K562 (cell line): Measurements from ENCODE around the gene GRB2. TPM values are rescaled to one million over a fixed set of nuclear protein-coding genes. Genes with fewer than 3 reads are reported as not detected.

Source experiments
- ATAC-seq: fragments of 200-7000 bp; cut with Tn5 transposase; 3 replicates; pipeline ENCODE4 v1.9.1; 2020; ENCODE audit warnings: moderate library complexity
- BruUV-seq: library from RNA; stranded (reverse); fragments of 400-500 nt; replicated peaks from 2 replicates; lab custom pipeline; 2021; lab: Mats Ljungman, UMichigan
- CTCF ChIA-PET: fragments of 300-600 bp; formaldehyde crosslinking; extraction: SDS; loops from one replicate; lab custom pipeline; 2021; ENCODE audit warnings: low intra/inter-chr PET ratio; lab: Yijun Ruan, JAX
- POLR2A ChIA-PET: fragments of 300-600, 350-650 bp; sonication (Branson Sonifier 250); formaldehyde crosslinking; extraction: SDS; loops from one replicate; lab custom pipeline; 2021; ENCODE audit warnings: antibody characterized with exemption, inconsistent platforms; lab: Yijun Ruan, JAX
- DNase-seq, 4 experiments: peaks; one replicate each; pipeline versions ENCODE4 v3.0.0 to v3.0.0-alpha.2; 2011 to 2018; ENCODE audit warnings: low spot score in 3 of 4, mixed read lengths in 3 of 4; ENCODE audit errors: extremely low read depth in 1 of 4
- FAIRE-seq: peaks from 2 replicates; lab custom pipeline; 2011; peaks lifted over from hg19 to GRCh38; lab: Jason Lieb, UNC
- H2AFZ ChIP-seq: 2 replicates; pipeline ENCODE4 v1.6.0; 2011; ENCODE audit warnings: low read depth, low read length, control low read depth, inconsistent platforms
- H3K27ac ChIP-seq: fragments of 200-600 bp; 3 replicates; pipeline ENCODE4 v1.8.0; 2011; ENCODE audit warnings: low read depth, mild to moderate bottlenecking, control low read depth, inconsistent platforms, low read length, moderate library complexity, mixed read lengths; ENCODE audit errors: extremely low read depth
- H3K27me3 ChIP-seq, 2 experiments: fragments of 300-600 bp in 1 of 2; 2 replicates in 1 of 2; 3 replicates in 1 of 2; pipeline versions ENCODE4 v1.6.0 to v1.8.0; 2011; ENCODE audit warnings: inconsistent platforms in 2 of 2, low read length in 2 of 2, mild to moderate bottlenecking in 1 of 2, mixed read lengths in 1 of 2, moderate library complexity in 1 of 2; ENCODE audit not compliant: control insufficient read depth in 2 of 2, insufficient read depth in 2 of 2
- H3K36me3 ChIP-seq: fragments of 300-600 bp; 3 replicates; pipeline ENCODE4 v1.8.0; 2011; ENCODE audit warnings: mild to moderate bottlenecking, low read length, inconsistent platforms; ENCODE audit not compliant: control insufficient read depth, insufficient read depth
- H3K4me1 ChIP-seq, 2 experiments: fragments of 200-600 bp in 1 of 2; replicated peaks in 1 of 2; 2 replicates in 1 of 2; 3 replicates in 1 of 2; pipeline versions ENCODE4 v1.5.1 to v1.8.0; 2011; ENCODE audit warnings: inconsistent platforms in 2 of 2, low read length in 2 of 2, mild to moderate bottlenecking in 1 of 2, mixed read lengths in 1 of 2, moderate library complexity in 1 of 2; ENCODE audit not compliant: control insufficient read depth in 2 of 2, insufficient read depth in 2 of 2
- H3K4me2 ChIP-seq: 2 replicates; pipeline ENCODE4 v1.6.1; 2011; ENCODE audit warnings: low read length, control low read depth, inconsistent platforms, mixed read lengths; ENCODE audit not compliant: insufficient read depth
- H3K4me3 ChIP-seq: fragments of 200-600 bp; sonication (generic), shearing (Covaris generic); 2 replicates; pipeline ENCODE4 v1.5.1; 2016; ENCODE audit warnings: control low read depth, inconsistent platforms
- H3K79me2 ChIP-seq: fragments of 200-600 bp; 3 replicates; pipeline ENCODE4 v1.8.0; 2011; ENCODE audit warnings: low read length, inconsistent platforms; ENCODE audit not compliant: control insufficient read depth, insufficient read depth
- H3K9ac ChIP-seq, 2 experiments: 2 replicates each; pipeline versions ENCODE4 v1.6.0 to v1.6.1; 2011; ENCODE audit warnings: low read depth in 2 of 2, low read length in 2 of 2, control low read depth in 1 of 2, inconsistent platforms in 1 of 2, mild to moderate bottlenecking in 1 of 2, mixed read lengths in 1 of 2; ENCODE audit not compliant: insufficient read depth in 1 of 2
- H3K9me1 ChIP-seq: one replicate; pipeline ENCODE4 v1.6.0; 2011; ENCODE audit warnings: inconsistent platforms, mild to moderate bottlenecking, low read length, moderate library complexity; ENCODE audit not compliant: control insufficient read depth, insufficient read depth
- H3K9me3 ChIP-seq: replicated peaks from 2 replicates; pipeline ENCODE4 v1.5.1; 2011; ENCODE audit warnings: low read depth, low read length, inconsistent platforms; ENCODE audit not compliant: control insufficient read depth, insufficient read depth
- H4K20me1 ChIP-seq: replicated peaks from 2 replicates; pipeline ENCODE4 v1.6.1; 2011; ENCODE audit warnings: low read length, inconsistent platforms, mixed read lengths; ENCODE audit not compliant: control insufficient read depth, insufficient read depth
- ARID2 ChIP-seq: fragments of 450-650 bp; IDR thresholded peaks from 2 replicates; pipeline ENCODE4 v1.6.1; 2017; ENCODE audit warnings: antibody characterized with exemption, mild to moderate bottlenecking
- MTA3 ChIP-seq: fragments of 450-650 bp; formaldehyde crosslinking; IDR thresholded peaks from 2 replicates; pipeline ENCODE4 v1.6.1; 2017; ENCODE audit warnings: mild to moderate bottlenecking, borderline replicate concordance
- SMAD4 ChIP-seq: fragments of 250-450 bp; sonication (Bioruptor Pico); conservative IDR thresholded peaks from 2 replicates; pipeline ENCODE4 v1.8.0; 2021; ENCODE audit warnings: inconsistent platforms, mild to moderate bottlenecking, moderate library complexity
- ZBED1 ChIP-seq: IDR thresholded peaks from 2 replicates; pipeline ENCODE4 v1.6.1; 2014
- WGBS: fragments of 100-300 bp; shearing (Covaris generic); methylation state at CpG from one replicate; pipeline ENCODE4 v1.1.6; 2016; ENCODE audit warnings: low coverage, mixed read lengths; ENCODE audit not compliant: insufficient coverage; ENCODE audit errors: missing lambda C conversion rate; 5-methylcytosine and 5-hydroxymethylcytosine counted together
- in situ Hi-C: fragments of 300-500 bp; cut with MboI; formaldehyde crosslinking; loops from 4 replicates; pipeline ENCODE4 v1.15.0; 2018; ENCODE audit warnings: inconsistent platforms, mixed read lengths
- intact Hi-C: fragments of 100-400 bp; cut with micrococcal nuclease; formaldehyde crosslinking; loops from 2 replicates; pipeline ENCODE4 v1.14.2; 2022
- polyA plus RNA-seq, 8 experiments: library from polyadenylated mRNA; depleted of rRNA in 4 of 8; stranded (reverse) in 5 of 8; unstranded in 3 of 8; fragments of >200 nt; fragmentation: Nextera tagmentation in 2 of 8; fragmentation: Illumina TruSeq in 1 of 8; extraction: Ambion mirVana in 2 of 8; extraction: Trizol in 1 of 8; gene quantifications; 2 replicates each; pipeline versions ENCODE4 v1.2.1 to v1.2.3, GENCODE V29; 2011 to 2014; ENCODE audit warnings: inconsistent platforms in 1 of 8, missing spikeins in 1 of 8
- total RNA-seq, 7 experiments: library from RNA; depleted of rRNA in 6 of 7; stranded (reverse); fragments of >200 nt in 6 of 7; fragmentation: Illumina TruSeq in 2 of 7; extraction: Trizol in 2 of 7; gene quantifications; 2 replicates each; pipeline versions ENCODE4 v1.2.1 to v1.2.3, GENCODE V29; 2011 to 2021; ENCODE audit warnings: low replicate concordance in 1 of 7
- TF ChIP-seq, protein P1 (sequence below): sonication (generic); formaldehyde crosslinking; IDR thresholded peaks from 2 replicates; pipeline ENCODE4 v1.4.0; 2020; ENCODE audit warnings: mild to moderate bottlenecking, missing genetic modification reagents
- TF ChIP-seq, protein P2 (sequence below): fragments of 450-650 bp; formaldehyde crosslinking; IDR thresholded peaks from 2 replicates; pipeline ENCODE4 v1.4.0; 2022; ENCODE audit warnings: missing genetic modification characterization

Gene GRB2
- total and polyA plus RNA-seq, 9 of the 15 experiments (the other 6 are each of a cell fraction or from before 2014, with no cell fraction given) = 57.2 to 136 (median 84.8) TPM

DNA sequence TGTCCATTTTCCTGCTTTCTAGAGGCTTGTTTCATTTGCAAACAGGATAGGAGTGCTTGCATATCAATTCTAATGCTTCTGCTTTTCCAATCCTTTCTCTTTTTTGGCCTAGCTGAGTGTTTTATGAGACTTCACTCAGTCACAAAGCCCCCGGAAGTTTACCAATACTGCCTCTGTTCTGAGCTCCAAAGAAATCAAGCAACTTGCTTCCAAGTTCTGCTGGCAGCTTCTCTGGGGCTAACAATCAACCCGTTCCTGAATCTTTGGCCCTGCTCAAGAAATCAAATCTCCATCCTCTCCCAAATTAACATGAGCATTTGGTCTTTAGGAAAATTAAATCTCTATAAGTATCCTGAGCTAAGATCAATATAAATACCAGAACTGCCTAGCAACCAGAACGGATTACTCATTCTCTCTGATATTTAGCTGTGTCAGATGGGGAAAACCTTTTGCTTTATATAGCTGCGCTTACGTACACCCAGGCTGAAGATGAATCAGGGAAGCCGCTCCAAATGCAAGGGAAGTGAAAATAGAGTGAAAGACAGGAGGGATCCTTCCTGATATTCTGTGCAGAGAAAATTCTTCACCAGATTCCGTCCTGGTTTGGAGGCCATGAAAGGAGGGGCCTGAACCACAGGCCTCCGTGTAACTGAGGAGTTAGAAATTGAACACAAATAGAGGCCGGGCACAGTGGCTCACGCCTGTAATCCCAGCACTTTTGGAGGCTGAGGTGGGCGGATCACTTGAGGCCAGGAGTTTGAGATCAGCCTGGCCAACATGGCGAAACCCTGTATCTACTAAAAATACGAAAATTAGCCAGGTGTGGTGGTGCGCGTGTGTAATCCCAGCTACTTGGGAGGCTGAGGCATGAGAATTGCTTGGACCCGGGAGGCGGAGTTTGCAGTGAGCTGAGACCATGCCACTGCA lies 23.3 kb upstream of the GRB2 start:
- no peak for FAIRE-seq
- BruUV-seq = no TSS peak
- Histone ChIP-seq H3K79me2 (no peaks in the 10 kb centered on the region), H3K4me3 (no peak overlapping the region), H2AFZ (no peak overlapping the region), H3K27me3 (peaks cover 0 to 2% of the 10 kb centered on the region in 2 experiments; a peak in 1 of 5 replicates), H3K9me3 (no peaks in the 10 kb centered on the region), H3K9ac (no peak overlapping the region), H3K9me1 (no peaks in the 10 kb centered on the region), H3K4me1 (peaks cover 0 to 9% of the 10 kb centered on the region in 2 experiments; a peak in 4 of 5 replicates), H4K20me1 (no peaks in the 10 kb centered on the region; the same call in 1 of the 2 replicates), H3K4me2 (no peak overlapping the region), H3K36me3 (no peaks in the 10 kb centered on the region), H3K27ac (no peak overlapping the region)
- CTCF ChIA-PET = no interaction called here
- 49% methylated on average over 16 of the region's 17 CpGs for WGBS
- no peak for ATAC-seq
- in situ Hi-C loops = loop anchor here (5.0 kb wide), 2 partner anchors 68 to 318 kb away; no protein-coding TSS in a partner anchor
- intact Hi-C loops = loop anchor here (5.0 to 10.0 kb wide), 3 partner anchors 156 to 318 kb away; partner anchors contain the start of gene MYO15B
- TF ChIP-seq MTA3 (no peak), ARID2 (no peak), SMAD4 (CRISPR knock-in tag) (no peak), ZBED1 (no peak)
- TF ChIP-seq, protein P1, sequence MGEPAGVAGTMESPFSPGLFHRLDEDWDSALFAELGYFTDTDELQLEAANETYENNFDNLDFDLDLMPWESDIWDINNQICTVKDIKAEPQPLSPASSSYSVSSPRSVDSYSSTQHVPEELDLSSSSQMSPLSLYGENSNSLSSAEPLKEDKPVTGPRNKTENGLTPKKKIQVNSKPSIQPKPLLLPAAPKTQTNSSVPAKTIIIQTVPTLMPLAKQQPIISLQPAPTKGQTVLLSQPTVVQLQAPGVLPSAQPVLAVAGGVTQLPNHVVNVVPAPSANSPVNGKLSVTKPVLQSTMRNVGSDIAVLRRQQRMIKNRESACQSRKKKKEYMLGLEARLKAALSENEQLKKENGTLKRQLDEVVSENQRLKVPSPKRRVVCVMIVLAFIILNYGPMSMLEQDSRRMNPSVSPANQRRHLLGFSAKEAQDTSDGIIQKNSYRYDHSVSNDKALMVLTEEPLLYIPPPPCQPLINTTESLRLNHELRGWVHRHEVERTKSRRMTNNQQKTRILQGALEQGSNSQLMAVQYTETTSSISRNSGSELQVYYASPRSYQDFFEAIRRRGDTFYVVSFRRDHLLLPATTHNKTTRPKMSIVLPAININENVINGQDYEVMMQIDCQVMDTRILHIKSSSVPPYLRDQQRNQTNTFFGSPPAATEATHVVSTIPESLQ (CRISPR knock-in tag) = no peak
- TF ChIP-seq, protein P2, sequence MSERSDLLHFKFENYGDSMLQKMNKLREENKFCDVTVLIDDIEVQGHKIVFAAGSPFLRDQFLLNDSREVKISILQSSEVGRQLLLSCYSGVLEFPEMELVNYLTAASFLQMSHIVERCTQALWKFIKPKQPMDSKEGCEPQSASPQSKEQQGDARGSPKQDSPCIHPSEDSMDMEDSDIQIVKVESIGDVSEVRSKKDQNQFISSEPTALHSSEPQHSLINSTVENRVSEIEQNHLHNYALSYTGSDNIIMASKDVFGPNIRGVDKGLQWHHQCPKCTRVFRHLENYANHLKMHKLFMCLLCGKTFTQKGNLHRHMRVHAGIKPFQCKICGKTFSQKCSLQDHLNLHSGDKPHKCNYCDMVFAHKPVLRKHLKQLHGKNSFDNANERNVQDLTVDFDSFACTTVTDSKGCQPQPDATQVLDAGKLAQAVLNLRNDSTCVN (CRISPR knock-in tag) = no peak
- no peak for DNase-seq
- POLR2A ChIA-PET = interaction anchor here (0.5 to 1.4 kb wide), 4 partner anchors 17 to 214 kb away, joined by 3 to 5 read pairs (median 4); partner anchors contain the start of gene GRB2
